H1 (cell line): Measurements from ENCODE around the gene EIF4EBP2. TPM values are rescaled to one million over a fixed set of nuclear protein-coding genes. Genes with fewer than 3 reads are reported as not detected.

Source experiments
- CTCF ChIA-PET: fragments of 300-600 bp; sonication (Branson Sonifier 250); formaldehyde crosslinking; loops from one replicate; lab custom pipeline; 2021; ENCODE audit not compliant: partially characterized antibody; lab: Charles Lee
- POLR2A ChIA-PET: fragments of 300-600 bp; sonication (Branson Sonifier 250); formaldehyde crosslinking; loops from one replicate; lab custom pipeline; 2021; ENCODE audit warnings: inconsistent platforms; ENCODE audit not compliant: partially characterized antibody; lab: Charles Lee
- DNase-seq, 2 experiments: peaks; one replicate each; pipeline versions ENCODE4 v3.0.0 to v3.0.0-alpha.2; 2010 to 2022; ENCODE audit warnings: low spot score in 2 of 2, low read depth in 1 of 2, mixed read lengths in 1 of 2
- FAIRE-seq: peaks from 2 replicates; lab custom pipeline; 2011; peaks lifted over from hg19 to GRCh38; lab: Jason Lieb, UNC
- H2AFZ ChIP-seq: 2 replicates; pipeline ENCODE4 v1.8.1; 2012; ENCODE audit warnings: low read length, inconsistent platforms
- H2AK5ac ChIP-seq: 2 replicates; pipeline ENCODE4 v1.6.1; 2013; ENCODE audit warnings: low read depth, low read length
- H2BK120ac ChIP-seq: replicated peaks from 2 replicates; pipeline ENCODE3; 2013; ENCODE audit warnings: low read depth, low read length, inconsistent platforms
- H2BK12ac ChIP-seq: 2 replicates; pipeline ENCODE4 v1.6.1; 2013; ENCODE audit warnings: low read depth, low read length
- H2BK15ac ChIP-seq: 2 replicates; pipeline ENCODE4 v1.6.1; 2013; ENCODE audit warnings: low read length
- H2BK20ac ChIP-seq: 2 replicates; pipeline ENCODE4 v1.6.1; 2013; ENCODE audit warnings: low read length
- H2BK5ac ChIP-seq: 2 replicates; pipeline ENCODE4 v1.6.1; 2013; ENCODE audit warnings: low read depth, low read length
- H3K14ac ChIP-seq: 2 replicates; pipeline ENCODE4 v1.6.1; 2013; ENCODE audit warnings: inconsistent platforms; ENCODE audit not compliant: insufficient read length
- H3K18ac ChIP-seq: 2 replicates; pipeline ENCODE4 v1.6.1; 2013; ENCODE audit warnings: low read length; ENCODE audit errors: extremely low read depth
- H3K23ac ChIP-seq: 2 replicates; pipeline ENCODE4 v1.6.1; 2013; ENCODE audit warnings: inconsistent platforms; ENCODE audit not compliant: insufficient read length
- H3K23me2 ChIP-seq: 2 replicates; pipeline ENCODE4 v1.6.1; 2013; ENCODE audit warnings: low read depth, low read length
- H3K27ac ChIP-seq: 2 replicates; pipeline ENCODE4 v1.6.1; 2011; ENCODE audit warnings: low read depth, low read length, inconsistent platforms
- H3K27me3 ChIP-seq, 4 experiments: replicated peaks in 1 of 4; 1 replicate in 1 of 4; 2 replicates in 3 of 4; pipeline versions ENCODE4 v1.6.1 to v1.8.1; 2011 to 2013; ENCODE audit warnings: low read length in 3 of 4, mild to moderate bottlenecking in 3 of 4, inconsistent platforms in 2 of 4, mixed read lengths in 2 of 4, moderate library complexity in 1 of 4; ENCODE audit not compliant: control insufficient read depth in 3 of 4, insufficient read depth in 3 of 4; ENCODE audit errors: extremely low read depth in 1 of 4
- H3K36me3 ChIP-seq, 4 experiments: 2 replicates each; pipeline versions ENCODE4 v1.6.1 to v1.8.1; 2011 to 2013; ENCODE audit warnings: mild to moderate bottlenecking in 4 of 4, low read length in 3 of 4, moderate library complexity in 2 of 4, control low read depth in 1 of 4, inconsistent platforms in 1 of 4; ENCODE audit not compliant: insufficient read depth in 4 of 4, control insufficient read depth in 2 of 4
- H3K4ac ChIP-seq: replicated peaks from 2 replicates; pipeline ENCODE3; 2013; ENCODE audit warnings: low read length, low read depth, mixed read lengths, inconsistent platforms; ENCODE audit not compliant: insufficient read length
- H3K4me1 ChIP-seq, 4 experiments: replicated peaks in 1 of 4; 1 replicate in 1 of 4; 2 replicates in 3 of 4; pipeline versions ENCODE4 v1.6.1 to v1.8.1; 2011 to 2013; ENCODE audit warnings: low read length in 3 of 4, inconsistent platforms in 2 of 4, mixed read lengths in 1 of 4; ENCODE audit not compliant: insufficient read depth in 4 of 4, control insufficient read depth in 3 of 4
- H3K4me2 ChIP-seq, 2 experiments: 2 replicates each; pipeline versions ENCODE4 v1.6.1 to v1.8.1; 2011 to 2013; ENCODE audit warnings: low read depth in 2 of 2, low read length in 2 of 2, control low read depth in 1 of 2, inconsistent platforms in 1 of 2, mild to moderate bottlenecking in 1 of 2; ENCODE audit not compliant: insufficient read depth in 1 of 2
- H3K4me3 ChIP-seq, 4 experiments: fragments of 200-600, 300-600 bp in 1 of 4; sonication (generic), shearing (Covaris generic), sonication (Bioruptor Twin) in 1 of 4; 2 replicates each; pipeline versions ENCODE4 v1.5.1 to v1.8.1; 2011 to 2016; ENCODE audit warnings: low read length in 4 of 4, low read depth in 3 of 4, control low read depth in 2 of 4, inconsistent platforms in 2 of 4, mild to moderate bottlenecking in 2 of 4, mixed read lengths in 1 of 4, moderate library complexity in 1 of 4; ENCODE audit not compliant: insufficient read depth in 2 of 4; ENCODE audit errors: extremely low read depth in 1 of 4
- H3K56ac ChIP-seq: replicated peaks from 2 replicates; pipeline ENCODE3; 2013; ENCODE audit warnings: low read depth, mild to moderate bottlenecking, mixed read lengths, low read length, inconsistent platforms; ENCODE audit not compliant: insufficient read length
- H3K79me1 ChIP-seq: 2 replicates; pipeline ENCODE4 v1.6.1; 2013; ENCODE audit warnings: low read depth, low read length, control low read depth
- H3K79me2 ChIP-seq, 2 experiments: 2 replicates each; pipeline versions ENCODE4 v1.6.1 to v1.8.1; 2012 to 2013; ENCODE audit warnings: low read length in 2 of 2, mild to moderate bottlenecking in 2 of 2, inconsistent platforms in 1 of 2; ENCODE audit not compliant: insufficient read depth in 2 of 2, control insufficient read depth in 1 of 2
- H3K9ac ChIP-seq, 4 experiments: replicated peaks in 1 of 4; 1 replicate in 1 of 4; 2 replicates in 3 of 4; pipeline versions ENCODE4 v1.6.1 to v1.8.1; 2011 to 2013; ENCODE audit warnings: low read depth in 3 of 4, low read length in 3 of 4, control low read depth in 2 of 4, mild to moderate bottlenecking in 2 of 4, moderate library complexity in 2 of 4, inconsistent platforms in 1 of 4; ENCODE audit errors: extremely low read depth in 1 of 4
- H3K9me3 ChIP-seq, 2 experiments: 2 replicates each; pipeline versions ENCODE4 v1.6.1 to v1.8.1; 2012 to 2013; ENCODE audit warnings: mild to moderate bottlenecking in 2 of 2, moderate library complexity in 2 of 2, control low read depth in 1 of 2, inconsistent platforms in 1 of 2, low read depth in 1 of 2, low read length in 1 of 2, mixed read lengths in 1 of 2; ENCODE audit not compliant: insufficient read depth in 2 of 2
- H4K20me1 ChIP-seq, 2 experiments: replicated peaks in 1 of 2; 2 replicates each; pipeline versions ENCODE3 to v1.8.1; 2011 to 2013; ENCODE audit warnings: inconsistent platforms in 2 of 2, low read length in 2 of 2, mild to moderate bottlenecking in 1 of 2; ENCODE audit not compliant: insufficient read depth in 2 of 2, control insufficient read depth in 1 of 2
- H4K5ac ChIP-seq: 2 replicates; pipeline ENCODE4 v1.6.1; 2013; ENCODE audit warnings: low read length, low read depth, mixed read lengths, inconsistent platforms; ENCODE audit not compliant: insufficient read length
- H4K8ac ChIP-seq: 2 replicates; pipeline ENCODE4 v1.8.0; 2013; ENCODE audit warnings: mild to moderate bottlenecking, moderate library complexity, low read length, inconsistent platforms; ENCODE audit not compliant: insufficient read depth; ENCODE audit errors: extremely low read depth
- H4K91ac ChIP-seq: replicated peaks from 2 replicates; pipeline ENCODE3; 2013; ENCODE audit warnings: low read length, mixed read lengths, inconsistent platforms; ENCODE audit not compliant: insufficient read length
- KDM1A ChIP-seq: fragments of 200-600, 300-600 bp; sonication (generic); IDR thresholded peaks from 2 replicates; pipeline ENCODE4 v1.7.1; 2016; ENCODE audit warnings: mild to moderate bottlenecking, low read length, borderline replicate concordance
- POU5F1 ChIP-seq: IDR thresholded peaks from 2 replicates; pipeline ENCODE4 v1.6.1; 2011; ENCODE audit warnings: low read depth, mild to moderate bottlenecking, low read length, moderate library complexity
- RBBP5 ChIP-seq: IDR thresholded peaks from 2 replicates; pipeline ENCODE4 v1.7.1; 2012; ENCODE audit warnings: low read depth, mild to moderate bottlenecking, inconsistent platforms, low read length, moderate library complexity, borderline replicate concordance
- RFX5 ChIP-seq: IDR thresholded peaks from 2 replicates; pipeline ENCODE4 v1.6.1; 2011; ENCODE audit warnings: low read depth, low read length, improper control_type of control experiment, borderline replicate concordance
- SAP30 ChIP-seq: fragments of 300-600 bp; sonication (generic); IDR thresholded peaks from 2 replicates; pipeline ENCODE4 v1.7.1; 2012; ENCODE audit warnings: low read length, moderate library complexity, mild to moderate bottlenecking, inconsistent platforms; ENCODE audit not compliant: insufficient read depth, insufficient replicate concordance
- SIN3A ChIP-seq, 2 experiments: IDR thresholded peaks in 1 of 2; conservative IDR thresholded peaks in 1 of 2; 2 replicates each; pipeline ENCODE4 v1.6.1; 2011 to 2012; ENCODE audit warnings: low read length in 2 of 2, improper control_type of control experiment in 1 of 2, low read depth in 1 of 2, mild to moderate bottlenecking in 1 of 2
- SIRT6 ChIP-seq: IDR thresholded peaks from one replicate; pipeline ENCODE4 v1.7.1; 2012; ENCODE audit warnings: low read length, inconsistent platforms
- TAF7 ChIP-seq: optimal IDR thresholded peaks from 2 replicates; pipeline ENCODE3; 2011; ENCODE audit warnings: low read depth, mild to moderate bottlenecking, inconsistent platforms, low read length, moderate library complexity, borderline replicate concordance
- WGBS, 2 experiments: shearing (Covaris generic) in 1 of 2; methylation state at CpG; one replicate each; pipeline versions ENCODE4 v1.1.6 to v1.1.7; 2013 to 2015; ENCODE audit warnings: low lambda C conversion rate in 2 of 2, mixed read lengths in 2 of 2, inconsistent platforms in 1 of 2, low coverage in 1 of 2, missing lambda C conversion rate in 1 of 2; ENCODE audit not compliant: insufficient replicate concordance in 2 of 2, insufficient coverage in 1 of 2, insufficient read length in 1 of 2; ENCODE audit errors: extremely low coverage in 1 of 2, missing lambda C conversion rate in 1 of 2; 5-methylcytosine and 5-hydroxymethylcytosine counted together
- polyA plus RNA-seq, 7 experiments: library from polyadenylated mRNA; depleted of rRNA in 3 of 7; stranded (reverse) in 5 of 7; unstranded in 2 of 7; fragments of >200 nt in 5 of 7; fragments of 200-250 nt in 2 of 7; gene quantifications; 1 replicate in 5 of 7; 2 replicates in 1 of 7; 4 replicates in 1 of 7; pipeline versions ENCODE4 v1.2.1 to v1.2.3, GENCODE V29; 2011 to 2013; ENCODE audit warnings: missing spikeins in 2 of 7, mixed read lengths in 2 of 7
- total RNA-seq: library from RNA; stranded (reverse); fragmentation: NEBNext Ultra II Directional; extraction: Animal tissue kit (Norgen Biotek cat#: 25700); gene quantifications from 2 replicates; pipeline ENCODE4 v1.2.1, GENCODE V29; 2021
- TF ChIP-seq, protein P1 (sequence below): IDR thresholded peaks from 2 replicates; pipeline ENCODE4 v1.6.1; 2011; ENCODE audit warnings: low read length, improper control_type of control experiment

EIF4EBP2 gene
- total and polyA plus RNA-seq, 2 of the 8 experiments (the other 6 are each of a cell fraction or from before 2014, with no cell fraction given): 55.3 to 144 TPM

DNA sequence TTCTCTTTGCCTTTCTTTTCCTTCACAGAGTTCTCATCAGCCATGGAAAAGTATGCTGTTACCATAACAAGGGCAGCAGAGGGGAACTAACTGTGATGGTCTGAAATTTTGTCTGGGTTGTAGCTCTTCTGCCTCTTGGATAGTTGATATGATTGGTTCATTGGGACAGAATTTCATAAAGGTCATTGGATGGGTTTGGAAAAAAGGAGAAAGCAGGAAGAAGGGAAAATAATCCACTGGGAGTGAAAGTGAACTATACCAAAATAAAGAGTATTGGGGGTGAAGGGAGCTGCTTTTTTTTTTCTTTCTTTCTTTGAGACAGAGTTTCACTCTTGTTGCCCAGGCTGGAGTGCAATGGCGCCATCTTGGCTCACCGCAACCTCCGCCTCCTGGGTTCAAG, 5.8 kb downstream of the EIF4EBP2 start:
- no peak overlapping the region for H3K23ac ChIP-seq
- TF ChIP-seq SIN3A (conservative IDR thresholded peaks at IDR 0.05 in 1 of 2, IDR thresholded peaks at IDR 0.05 in 1 of 2; ENCODE audit: low read depth in 1 of 2, low read length in 2 of 2) (no peak), SIRT6 (no peak), SAP30 (no peak), TAF7 (no peak), RBBP5 (no peak), POU5F1 (no peak), KDM1A (no peak), RFX5 (no peak)
- TF ChIP-seq, protein P1, sequence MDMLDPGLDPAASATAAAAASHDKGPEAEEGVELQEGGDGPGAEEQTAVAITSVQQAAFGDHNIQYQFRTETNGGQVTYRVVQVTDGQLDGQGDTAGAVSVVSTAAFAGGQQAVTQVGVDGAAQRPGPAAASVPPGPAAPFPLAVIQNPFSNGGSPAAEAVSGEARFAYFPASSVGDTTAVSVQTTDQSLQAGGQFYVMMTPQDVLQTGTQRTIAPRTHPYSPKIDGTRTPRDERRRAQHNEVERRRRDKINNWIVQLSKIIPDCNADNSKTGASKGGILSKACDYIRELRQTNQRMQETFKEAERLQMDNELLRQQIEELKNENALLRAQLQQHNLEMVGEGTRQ: no peak
- TF ChIP-seq, all 59 proteins: peak for 0
- CTCF ChIA-PET: interaction anchor here (0.7 to 1.5 kb wide), 9 partner anchors 15 to 137 kb away, joined by 3 to 5 read pairs (median 3); partner anchors contain the start of genes LRRC20 and PALD1
- Histone ChIP-seq H4K91ac (no peak overlapping the region), H3K4me2 (no peak overlapping the region), H2AFZ (no peak overlapping the region), H3K9ac (no peak overlapping the region), H3K56ac (no peak overlapping the region), H2BK20ac (no peak overlapping the region), H3K79me2 (peaks cover 5 to 84% of the 10 kb centered on the region in 2 experiments; a peak in 3 of 4 replicates), H3K27ac (no peak overlapping the region), H3K27me3 (no peaks in the 10 kb centered on the region), H3K14ac (no peak overlapping the region), H3K36me3 (peaks cover 0 to 6% (median 0%) of the 10 kb centered on the region in 4 experiments; a peak in 1 of 8 replicates), H2BK12ac (no peak overlapping the region), H3K18ac (no peak overlapping the region), H4K20me1 (peaks cover 13 to 30% of the 10 kb centered on the region in 2 experiments), H3K4me3 (no peak overlapping the region), H4K5ac (no peak overlapping the region), H2BK5ac (no peak overlapping the region), H3K23me2 (peaks cover 8% of the 10 kb centered on the region), H3K79me1 (peaks cover 2% of the 10 kb centered on the region; the same call in 1 of the 2 replicates), H2BK15ac (no peak overlapping the region), H4K8ac (no peak overlapping the region), H2BK120ac (no peak overlapping the region), H2AK5ac (no peak overlapping the region), H3K4me1 (peaks cover 0 to 6% (median 5%) of the 10 kb centered on the region in 4 experiments; a peak in 6 of 7 replicates), H3K9me3 (no peaks in the 10 kb centered on the region; a peak in 1 of 4 replicates), H3K4ac (no peak overlapping the region)
- POLR2A ChIA-PET: interaction anchor here (1.3 to 2.0 kb wide), 3 partner anchors 14 to 31 kb away, joined by 4 to 8 read pairs (median 5); no protein-coding TSS in a partner anchor
- no CpG with 5 or more reads among the region's 3 CpGs for WGBS, 2 experiments
- FAIRE-seq (no peak), DNase-seq (no peak)
